Stimulated activated CD4-positive, alpha-beta T cell treated with anti-CD3 and anti-CD28 coated beads, Interleukin-4, amount 100 ng/mL, for 1 hour (primary cell): ENCODE results near the gene BRD1.

ENCODE experiments used
- DNase-seq: peaks from one replicate; pipeline ENCODE4 v3.0.0-alpha.2; 2020

Gene BRD1

GRCh38 chr22:49749227-49749626, 78.4 kb downstream of the BRD1 start:
- DNase-seq = no peak

DNA sequence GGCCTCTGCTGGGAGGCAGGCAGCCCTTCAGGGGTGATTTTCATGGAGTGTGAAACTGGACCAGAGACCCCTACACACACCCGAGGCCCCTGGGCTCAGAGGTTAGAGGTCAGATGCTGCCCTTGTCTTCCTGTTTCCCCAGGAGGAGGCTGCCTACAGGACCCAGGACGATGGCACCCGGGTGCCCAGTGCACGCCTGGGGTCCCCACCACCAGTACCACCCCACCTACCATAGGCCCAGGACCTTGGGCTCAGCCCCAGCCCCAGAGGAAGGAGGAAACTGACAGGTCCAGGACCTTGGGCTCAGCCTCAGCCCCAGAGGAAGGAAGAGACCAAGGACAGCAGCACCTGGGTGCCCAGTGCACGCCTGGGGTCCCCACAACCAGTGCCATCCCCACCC, 79.2 kb downstream of the BRD1 start:
- no peak for DNase-seq

GRCh38 chr22:49747716-49748115, 80.0 kb downstream of the BRD1 start:
- no peak for DNase-seq

- no peak for DNase-seq
These were observed 80.5 kb downstream of the BRD1 start for GRCh38 chr22:49747130-49747529.

DNA sequence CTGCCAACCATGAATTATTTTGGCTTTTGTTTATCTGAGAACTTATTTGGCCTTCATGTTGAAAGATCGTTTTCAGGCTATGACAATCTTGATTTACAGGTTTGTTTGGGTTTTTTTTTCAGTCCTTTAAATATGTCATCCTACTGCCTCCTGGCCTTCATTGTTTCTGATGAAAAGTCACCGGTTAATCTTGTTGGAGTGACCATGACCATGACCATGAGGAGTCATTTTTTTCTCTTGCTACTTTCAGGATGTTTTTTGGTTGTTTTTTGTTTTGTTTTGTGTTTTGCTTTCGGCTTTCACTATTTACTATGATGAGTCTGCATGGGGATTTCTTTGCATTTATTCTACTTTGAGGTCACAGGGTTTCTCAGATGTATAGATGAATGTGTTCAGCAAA, 81.6 kb downstream of the BRD1 start:
- no peak for DNase-seq

- DNase-seq = no peak
These were observed 87.4 kb downstream of the BRD1 start for GRCh38 chr22:49740242-49740641.

DNA sequence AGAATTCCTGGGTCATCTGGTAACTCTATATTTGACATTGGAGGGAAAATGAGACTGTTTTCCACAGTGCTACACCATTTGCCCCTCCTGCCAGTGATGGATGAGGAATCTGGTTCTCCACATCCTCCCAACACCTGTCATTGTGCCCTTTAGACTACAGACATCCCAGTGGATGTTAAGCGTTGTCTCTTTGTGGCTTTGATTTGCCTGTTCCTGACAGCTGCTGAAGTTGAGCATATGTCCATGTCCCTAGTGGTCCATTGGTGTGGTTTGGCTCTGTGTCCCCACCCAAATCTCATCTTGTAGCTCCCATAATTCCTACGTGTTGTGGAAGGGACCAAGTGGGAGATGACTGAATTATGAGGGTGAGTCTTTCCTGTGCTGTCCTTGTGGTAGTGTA, 88.5 kb downstream of the BRD1 start:
- no peak for DNase-seq

GRCh38 chr22:49738566-49738965, 89.1 kb downstream of the BRD1 start:
- no peak for DNase-seq

- no peak for DNase-seq
These were observed 89.7 kb downstream of the BRD1 start for GRCh38 chr22:49738006-49738405.

DNA sequence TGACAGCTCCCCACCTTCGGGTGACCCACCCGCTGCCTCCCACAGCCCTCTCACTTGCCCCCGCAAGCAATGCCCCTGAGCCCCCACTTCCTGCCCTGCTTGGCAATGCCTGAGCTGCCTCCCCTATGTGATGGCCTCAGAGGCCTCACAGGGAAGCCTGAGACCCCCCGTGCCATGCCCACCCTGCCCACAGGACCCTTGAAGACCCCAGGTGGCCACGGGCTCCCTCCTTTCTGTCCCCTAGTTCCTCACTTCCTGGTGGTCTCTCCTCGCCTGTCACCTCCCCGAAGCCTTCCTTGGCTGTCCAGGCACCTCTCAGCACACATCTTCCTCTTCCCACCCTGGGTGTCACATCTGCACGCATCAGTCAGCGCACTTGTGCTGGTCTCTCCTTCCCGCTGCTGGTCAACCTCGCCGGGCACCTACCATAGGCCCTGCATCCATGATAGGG, 90.5 kb downstream of the BRD1 start:
- DNase-seq = no peak

GRCh38 chr22:49736538-49736937, 91.1 kb downstream of the BRD1 start:
- no peak for DNase-seq

- no peak for DNase-seq
These were observed 91.7 kb downstream of the BRD1 start for GRCh38 chr22:49735901-49736421.

GRCh38 chr22:49735411-49735900, 92.2 kb downstream of the BRD1 start:
- DNase-seq = peak; percentile 19

- DNase-seq = no peak
These were observed 92.8 kb downstream of the BRD1 start for GRCh38 chr22:49734882-49735281.

DNA sequence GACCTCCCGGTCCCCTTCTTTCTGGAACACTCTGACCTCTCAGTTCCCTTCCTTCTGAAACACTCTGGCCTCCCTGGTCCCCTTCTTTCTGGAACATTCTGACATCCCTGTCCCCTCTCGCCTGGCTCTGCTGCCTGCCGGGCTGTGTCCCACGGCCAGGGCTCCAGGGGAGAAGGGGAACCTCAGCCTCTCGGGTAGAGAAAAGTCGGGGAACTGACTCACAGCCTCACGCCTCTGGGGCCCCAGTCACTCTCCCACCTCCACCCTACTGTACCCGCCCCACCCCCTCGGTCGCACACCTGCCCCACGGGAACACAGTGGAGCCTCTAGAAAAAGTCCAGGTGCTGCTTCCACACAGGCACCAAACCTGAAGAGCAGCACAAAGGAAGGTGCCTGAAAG, 93.3 kb downstream of the BRD1 start:
- no peak for DNase-seq

- no peak for DNase-seq
These were observed 94.0 kb downstream of the BRD1 start for GRCh38 chr22:49733631-49734030.

GRCh38 chr22:49730656-49731055, 97.0 kb downstream of the BRD1 start:
- no peak for DNase-seq

DNA sequence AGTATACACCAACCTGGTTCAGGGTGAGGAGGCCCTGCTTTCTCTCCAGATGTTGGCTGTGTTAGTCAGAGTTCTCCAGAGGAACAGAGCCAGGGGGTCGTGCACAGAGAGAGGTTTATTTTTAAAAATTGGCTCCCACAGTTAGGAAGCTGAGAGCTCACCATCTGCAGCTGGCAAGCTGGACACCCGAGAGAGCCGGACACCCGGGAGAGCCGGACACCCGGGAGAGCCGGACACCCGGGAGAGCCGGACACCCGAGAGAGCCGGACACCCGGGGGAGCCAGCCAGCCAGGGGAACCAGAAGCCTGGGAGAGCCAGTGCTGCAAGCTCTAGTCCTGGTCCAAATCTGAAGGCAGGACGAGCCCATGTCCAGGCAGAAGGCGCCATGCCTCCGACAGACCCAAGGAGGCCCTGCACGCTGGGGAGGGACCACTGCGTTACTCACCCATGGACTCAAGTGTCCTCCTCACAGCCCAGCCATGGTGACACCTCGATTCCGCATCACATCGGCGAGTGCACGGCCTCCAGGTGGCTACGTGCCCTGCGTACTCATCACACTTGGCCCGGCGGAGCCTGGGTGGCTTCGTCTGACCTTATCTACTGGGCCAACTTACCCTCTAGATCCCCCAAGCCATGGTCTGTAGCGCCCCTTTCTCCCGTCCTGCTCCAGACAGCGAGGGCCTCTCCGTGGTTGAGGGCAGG, 99.0 kb downstream of the BRD1 start:
- DNase-seq = no peak

- DNase-seq = no peak
These were observed 99.6 kb downstream of the BRD1 start for GRCh38 chr22:49727881-49728569.

- no peak for DNase-seq
These were observed 100.3 kb downstream of the BRD1 start for GRCh38 chr22:49727191-49727880.

DNA sequence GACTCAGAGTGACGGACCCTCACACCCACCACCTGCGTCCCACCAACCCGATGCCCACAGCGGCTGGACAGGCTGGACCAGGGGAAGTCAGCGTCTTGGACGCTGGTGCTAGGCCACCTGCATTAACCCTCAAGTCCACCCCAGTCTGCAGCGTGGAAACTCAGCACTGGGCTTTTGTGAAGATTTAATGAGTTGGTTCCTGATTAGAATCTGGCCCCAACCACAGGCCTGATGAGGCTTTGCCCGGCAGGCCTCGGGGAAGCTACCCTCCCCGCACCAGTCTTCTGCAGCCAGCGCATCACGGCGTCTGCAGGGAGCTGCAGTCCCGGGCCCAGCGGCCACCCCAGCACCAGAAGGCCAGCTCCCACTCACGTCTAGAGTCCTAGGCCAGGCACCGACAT, 101.0 kb downstream of the BRD1 start:
- DNase-seq = no peak

DNA sequence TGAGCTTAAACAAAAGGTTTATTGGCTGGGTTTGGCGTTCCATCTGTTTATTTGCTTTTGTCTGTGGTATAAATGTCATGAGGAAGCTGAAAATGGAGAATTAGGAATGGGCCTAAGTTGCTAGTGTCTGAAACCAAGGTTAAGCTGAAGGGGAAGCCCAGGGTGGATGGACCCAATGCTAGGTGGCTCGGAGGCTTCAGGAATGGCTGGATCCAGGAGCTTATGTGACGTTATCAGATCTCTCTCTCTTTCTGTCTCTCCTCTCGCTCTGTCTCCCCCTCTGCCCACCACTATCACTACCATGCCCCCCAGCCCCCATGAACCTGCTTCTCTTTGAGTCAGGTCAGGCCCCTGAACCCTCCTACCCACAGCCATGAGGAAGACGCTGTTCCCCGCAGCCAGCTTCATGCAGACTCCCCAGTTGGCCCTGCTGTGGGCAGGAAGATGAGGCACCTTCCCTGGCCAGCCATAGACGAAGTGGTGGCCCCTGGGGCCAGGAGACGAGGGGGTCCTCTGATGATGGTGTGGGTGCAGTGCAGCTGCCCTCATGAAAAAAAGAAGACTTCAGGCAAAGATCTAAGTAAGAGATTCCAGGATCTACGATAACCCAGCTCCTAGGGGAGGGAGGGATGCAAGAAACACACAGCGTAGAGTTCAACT, 101.5 kb downstream of the BRD1 start:
- no peak for DNase-seq

DNA sequence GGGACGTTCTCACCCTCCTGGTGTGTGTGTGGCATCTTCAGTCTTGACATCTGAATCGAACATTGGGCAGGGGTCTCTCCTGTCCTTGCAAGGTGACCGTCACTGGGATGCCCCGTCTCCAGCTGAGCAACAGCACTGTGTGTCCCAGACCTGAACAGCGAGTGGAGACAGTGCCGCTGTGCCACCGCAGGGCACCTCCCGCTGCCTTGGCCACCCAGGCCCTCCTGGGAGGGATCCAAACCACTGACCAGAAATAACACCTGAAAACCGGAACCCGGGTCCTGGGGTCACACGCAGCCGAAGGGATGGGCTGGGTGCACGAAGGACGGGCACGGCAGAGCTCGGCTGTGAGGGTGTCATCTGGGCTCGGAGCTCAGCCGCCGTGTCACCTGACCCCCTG, 102.2 kb downstream of the BRD1 start:
- no peak for DNase-seq
